Spinal cord (tissue), 10 donors: ENCODE results near the gene NIPA2. TPM values are rescaled to one million over a fixed set of nuclear protein-coding genes. Genes with fewer than 3 reads are reported as not detected.

ENCODE experiments used
- DNase-seq, 6 donors: peaks; one replicate each; pipeline versions ENCODE4 v3.0.0 to v3.0.0-alpha.2; 2013 to 2015; ENCODE audit warnings: low spot score in 6 of 6, low read depth in 4 of 6
- H3K27ac ChIP-seq: one replicate; pipeline ENCODE4 v1.5.1; 2013; ENCODE audit warnings: low read depth, low read length, control low read depth
- H3K27me3 ChIP-seq: one replicate; pipeline ENCODE4 v1.6.1; 2013; ENCODE audit warnings: low read length; ENCODE audit not compliant: control insufficient read depth, insufficient read depth
- H3K36me3 ChIP-seq: one replicate; pipeline ENCODE4 v1.6.1; 2013; ENCODE audit warnings: low read length; ENCODE audit not compliant: control insufficient read depth, insufficient read depth
- H3K4me1 ChIP-seq: one replicate; pipeline ENCODE4 v1.6.1; 2013; ENCODE audit warnings: low read length; ENCODE audit not compliant: control insufficient read depth, insufficient read depth
- H3K4me3 ChIP-seq: one replicate; pipeline ENCODE4 v1.5.1; 2013; ENCODE audit warnings: low read depth, low read length, control low read depth
- H3K9me3 ChIP-seq: one replicate; pipeline ENCODE4 v1.6.1; 2013; ENCODE audit warnings: low read length; ENCODE audit not compliant: control insufficient read depth, insufficient read depth
- WGBS: methylation state at CpG from one replicate; pipeline ENCODE4 v1.1.5; 2013; ENCODE audit warnings: missing lambda C conversion rate; ENCODE audit not compliant: insufficient coverage; 5-methylcytosine and 5-hydroxymethylcytosine counted together
- polyA plus RNA-seq, 2 donors: library from polyadenylated mRNA; unstranded; fragments of 120-200 nt; gene quantifications; one replicate each; pipeline ENCODE4 v1.2.1, GENCODE V29; 2013; ENCODE audit not compliant: insufficient read length in 2 of 2
- total RNA-seq, 2 donors: library from RNA; depleted of rRNA in 1 of 2; stranded (reverse); fragments of 120-200 nt in 1 of 2; fragments of >200 nt in 1 of 2; gene quantifications; one replicate each; pipeline versions ENCODE4 v1.2.3 to v1.2.4, GENCODE V29; 2013 to 2014
- donor health status: healthy.

The NIPA2 gene
- total and polyA plus RNA-seq, 4 donors, result 51.6 to 58.2 (median 55.4) TPM

DNA sequence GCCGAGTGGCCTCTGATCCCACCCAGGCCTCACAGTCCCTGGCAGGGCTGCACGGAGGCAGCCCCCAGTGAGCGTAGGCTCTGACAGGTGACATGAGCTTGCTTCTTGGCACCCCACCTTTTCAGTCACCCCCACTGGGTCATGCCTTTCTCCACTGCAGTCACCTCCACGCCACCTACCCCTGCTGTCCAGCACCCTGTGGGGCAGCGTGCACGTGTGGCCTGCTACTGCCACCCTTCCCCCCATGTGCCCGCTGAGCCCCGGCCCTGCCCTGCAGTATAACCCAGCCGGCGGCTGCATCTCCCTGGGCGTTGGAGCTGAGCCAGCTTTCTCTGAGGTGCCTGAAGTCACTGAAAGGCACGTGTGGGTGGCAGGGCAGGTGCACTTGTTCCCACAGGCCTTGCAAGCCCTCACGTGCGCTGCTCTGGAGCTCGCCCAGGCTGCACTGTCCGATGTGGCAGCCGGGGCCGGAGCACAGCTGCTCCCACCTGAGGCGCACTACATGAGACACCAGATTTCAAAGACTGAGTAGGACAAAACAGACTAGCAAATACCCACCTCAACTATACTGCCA is 65.6 kb downstream of the NIPA2 start:
- no peak overlapping the region for H3K27ac ChIP-seq
- 73% methylated on average over 17 of the region's 19 CpGs for WGBS
- peak in 1 of 6 donors; percentile 22 for DNase-seq
- H3K36me3 ChIP-seq, result peaks cover 64% of the 10 kb centered on the region
- no peaks in the 10 kb centered on the region for H3K4me1 ChIP-seq
- H3K4me3 ChIP-seq, result no peak overlapping the region
- H3K9me3 ChIP-seq, result no peaks in the 10 kb centered on the region
- no peaks in the 10 kb centered on the region for H3K27me3 ChIP-seq

DNA sequence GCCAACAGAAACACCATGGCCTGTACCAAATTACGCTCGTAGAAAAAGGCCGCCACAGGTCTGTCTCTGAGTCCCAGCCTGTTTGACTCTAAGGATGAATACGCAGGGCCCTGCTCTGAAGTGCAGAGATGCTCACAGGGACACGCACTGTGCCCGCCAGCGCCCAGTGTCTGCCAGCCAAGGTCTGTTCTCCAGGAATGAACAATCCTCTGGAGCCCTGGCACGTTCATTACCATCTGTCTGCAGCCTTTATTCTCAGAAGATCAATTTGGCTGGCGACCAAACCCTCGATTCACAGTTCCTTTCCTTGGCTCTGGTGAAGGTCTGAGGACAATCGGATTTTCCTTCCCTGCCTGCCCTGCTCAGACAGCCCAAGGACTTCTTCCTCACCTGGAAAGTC is 66.3 kb downstream of the NIPA2 start:
- peaks cover 62% of the 10 kb centered on the region for H3K36me3 ChIP-seq
- no peaks in the 10 kb centered on the region for H3K9me3 ChIP-seq
- H3K27me3 ChIP-seq, result no peaks in the 10 kb centered on the region
- DNase-seq, result peak; percentile 6 to 89 (median 32)
- no peak overlapping the region for H3K4me3 ChIP-seq
- H3K27ac ChIP-seq, result no peak overlapping the region
- H3K4me1 ChIP-seq, result no peaks in the 10 kb centered on the region
- 27% methylated on average over 10 of the region's 11 CpGs for WGBS

DNA sequence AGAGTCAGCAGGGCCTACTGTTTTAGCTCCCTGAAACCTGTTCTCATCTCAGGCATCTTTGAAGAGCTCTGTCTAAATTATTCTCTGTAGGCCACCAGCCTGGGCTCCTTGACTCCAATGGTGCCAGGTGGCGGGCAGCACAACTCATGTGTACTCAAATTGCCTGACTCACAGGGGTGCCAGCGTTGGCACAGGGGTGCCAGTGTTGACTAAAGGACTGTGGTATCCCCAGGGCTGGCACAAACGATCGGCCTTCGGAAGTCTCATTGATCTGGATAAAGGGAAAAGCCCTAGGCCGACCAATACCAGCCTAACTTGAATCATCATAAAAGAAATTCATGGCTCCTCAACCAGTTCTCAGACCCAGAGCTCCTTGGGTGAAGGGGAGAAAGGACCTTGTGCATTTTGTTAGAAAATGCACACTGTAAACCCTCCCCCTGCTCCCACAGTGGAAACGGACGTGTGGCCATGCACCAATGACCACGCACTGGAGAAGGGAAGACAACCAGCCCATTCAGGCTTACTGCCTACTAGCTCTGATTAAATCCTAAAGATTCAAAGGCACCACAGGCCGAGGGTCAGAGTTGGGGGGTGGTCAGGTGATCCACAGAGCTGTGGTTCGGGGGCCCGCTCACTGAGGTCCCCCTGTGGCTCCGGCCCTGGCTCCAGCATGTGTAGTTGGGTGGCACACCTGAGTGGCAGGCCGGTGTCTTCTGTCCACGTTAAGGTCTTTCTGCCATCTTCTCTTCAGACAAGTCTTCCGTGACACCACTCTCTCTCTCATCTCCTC is 68.9 kb downstream of the NIPA2 start:
- WGBS, result 95% methylated on average over 7 of the region's 16 CpGs
- Histone ChIP-seq H3K36me3 (peaks cover 60% of the 10 kb centered on the region), H3K4me1 (no peaks in the 10 kb centered on the region), H3K27me3 (no peaks in the 10 kb centered on the region), H3K27ac (no peak overlapping the region), H3K4me3 (no peak overlapping the region), H3K9me3 (no peaks in the 10 kb centered on the region)
- DNase-seq, result no peak

DNA sequence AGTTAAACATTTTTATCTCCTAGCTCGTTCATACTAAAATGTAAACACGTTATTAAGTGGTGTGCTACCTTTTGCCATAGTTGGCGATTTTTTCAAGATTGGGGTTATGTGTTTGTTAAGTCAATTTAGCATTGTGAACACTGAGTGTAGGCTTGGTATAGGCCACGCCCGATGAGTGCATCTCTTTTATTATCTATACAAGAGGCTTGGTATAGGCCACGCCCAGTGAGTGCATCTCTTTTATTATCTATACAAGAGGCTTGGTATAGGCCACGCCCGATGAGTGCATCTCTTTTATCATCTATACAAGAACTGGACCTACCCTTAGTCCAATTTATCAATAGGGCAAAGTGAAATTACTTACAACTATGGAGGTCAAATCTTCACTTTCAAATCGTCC is 70.4 kb downstream of the NIPA2 start:
- WGBS, result 88% methylated on average over 1 of the region's 9 CpGs
- H3K4me3 ChIP-seq, result no peak overlapping the region
- no peak for DNase-seq
- H3K36me3 ChIP-seq, result peaks cover 58% of the 10 kb centered on the region
- no peak overlapping the region for H3K27ac ChIP-seq
- no peaks in the 10 kb centered on the region for H3K9me3 ChIP-seq
- no peaks in the 10 kb centered on the region for H3K4me1 ChIP-seq
- no peaks in the 10 kb centered on the region for H3K27me3 ChIP-seq

- DNase-seq, result no peak
- Histone ChIP-seq H3K4me1 (no peaks in the 10 kb centered on the region), H3K27ac (no peak overlapping the region), H3K27me3 (no peaks in the 10 kb centered on the region), H3K4me3 (no peak overlapping the region), H3K9me3 (no peaks in the 10 kb centered on the region), H3K36me3 (peaks cover 71% of the 10 kb centered on the region)
- WGBS, result 88% methylated on average over 6 of the region's 8 CpGs
Measured at GRCh38 chr15:22911306-22911705, 72.8 kb downstream of the NIPA2 start.

- 95% methylated on average over 7 of the region's 12 CpGs for WGBS
- peaks cover 77% of the 10 kb centered on the region for H3K36me3 ChIP-seq
- DNase-seq, result no peak
Measured at GRCh38 chr15:22912256-22912655, 73.8 kb downstream of the NIPA2 start.

DNA sequence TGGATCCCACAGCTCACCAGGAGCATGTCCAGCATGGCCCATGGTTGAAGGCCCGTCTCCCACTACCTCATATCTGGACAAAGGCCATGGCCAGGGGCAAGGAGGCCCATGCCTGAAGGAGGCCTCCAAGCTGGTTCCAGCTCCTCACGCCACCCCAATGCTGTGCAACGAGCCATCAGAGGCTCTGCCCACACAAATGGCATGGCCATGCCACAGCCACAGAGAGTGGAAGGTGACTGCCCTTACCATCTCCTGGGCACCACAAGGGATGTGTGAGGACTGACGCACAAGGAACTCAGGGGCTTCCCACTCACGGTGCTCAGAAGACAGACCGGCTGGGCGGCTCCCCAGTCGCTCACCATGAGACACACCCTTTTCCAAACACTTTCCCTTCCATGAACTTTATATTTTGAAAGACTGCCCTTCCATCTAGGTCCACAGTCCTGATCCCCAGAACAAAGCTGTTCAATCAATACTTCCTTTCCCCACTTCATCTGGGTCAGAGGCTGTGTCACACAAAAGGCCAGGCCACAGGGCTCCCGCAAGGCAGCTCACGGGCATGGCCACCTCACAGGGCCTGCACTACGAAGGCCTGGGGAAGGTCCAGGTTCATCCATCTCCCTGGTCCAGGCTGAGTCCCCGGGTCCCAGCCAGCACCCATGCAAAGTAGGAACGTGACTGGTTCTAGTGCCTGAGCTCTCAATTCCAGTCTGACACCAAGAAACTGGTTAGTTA is 75.3 kb downstream of the NIPA2 start:
- no peaks in the 10 kb centered on the region for H3K9me3 ChIP-seq
- no peak for DNase-seq
- H3K27ac ChIP-seq, result no peak overlapping the region
- H3K4me1 ChIP-seq, result no peaks in the 10 kb centered on the region
- H3K4me3 ChIP-seq, result no peak overlapping the region
- no peaks in the 10 kb centered on the region for H3K27me3 ChIP-seq
- WGBS, result 95% methylated on average over 13 of the region's 13 CpGs
- peaks cover 79% of the 10 kb centered on the region for H3K36me3 ChIP-seq

More at GRCh38 chr15:22912256-22912655, 73.8 kb downstream of the NIPA2 start:
- Histone ChIP-seq H3K4me1 (no peaks in the 10 kb centered on the region), H3K27me3 (no peaks in the 10 kb centered on the region), H3K9me3 (no peaks in the 10 kb centered on the region), H3K27ac (no peak overlapping the region), H3K4me3 (no peak overlapping the region)

DNA sequence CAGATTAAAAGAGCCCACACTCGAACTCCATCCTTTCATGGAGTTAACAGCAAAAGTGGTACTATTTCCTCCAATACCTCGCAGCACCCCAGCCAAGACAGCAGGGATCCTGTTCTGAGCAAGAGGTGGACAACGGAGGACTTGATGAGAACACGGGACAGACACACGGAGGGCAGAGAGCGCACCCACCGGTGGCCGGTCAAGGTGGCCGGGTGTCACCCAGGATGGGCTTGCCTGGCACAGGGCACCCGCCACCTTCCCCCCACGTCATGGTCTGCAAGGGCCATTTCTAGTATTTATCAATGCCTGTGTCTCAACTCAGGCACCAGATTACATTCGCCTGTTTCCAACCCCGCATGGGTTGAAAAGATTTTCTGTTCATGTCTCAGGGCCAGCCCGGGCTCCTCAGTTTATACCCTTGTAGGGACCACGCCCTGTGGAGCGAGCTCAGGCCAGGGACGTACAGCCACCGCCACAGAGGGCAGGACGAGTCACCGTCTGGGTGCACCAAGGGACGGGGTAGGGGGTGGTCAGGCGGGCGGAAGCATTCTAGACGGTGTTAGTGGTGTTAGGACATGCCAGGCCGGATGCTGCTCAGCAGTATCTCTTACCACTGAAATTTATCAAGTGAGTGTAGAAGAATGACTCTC is 77.5 kb downstream of the NIPA2 start:
- 98% methylated on average over 25 of the region's 25 CpGs for WGBS
- H3K36me3 ChIP-seq, result peaks cover 74% of the 10 kb centered on the region

GRCh38 chr15:22916606-22917350 is 78.3 kb downstream of the NIPA2 start:
- Histone ChIP-seq H3K36me3 (peaks cover 67% of the 10 kb centered on the region), H3K9me3 (no peaks in the 10 kb centered on the region), H3K4me3 (no peak overlapping the region), H3K4me1 (no peaks in the 10 kb centered on the region), H3K27me3 (no peaks in the 10 kb centered on the region), H3K27ac (no peak overlapping the region)
- DNase-seq, result no peak
- 93% methylated on average over 34 of the region's 36 CpGs for WGBS

More for the DNA sequence above, 77.5 kb downstream of the NIPA2 start:
- no peak for DNase-seq
- H3K4me1 ChIP-seq, result no peaks in the 10 kb centered on the region
- no peaks in the 10 kb centered on the region for H3K9me3 ChIP-seq
- no peak overlapping the region for H3K27ac ChIP-seq
- H3K27me3 ChIP-seq, result no peaks in the 10 kb centered on the region
- H3K4me3 ChIP-seq, result no peak overlapping the region
